Fibroblast of mammary gland (primary cell): Measurements from ENCODE around the gene EEF1AKMT1.

Experiments used
- DNase-seq: peaks from one replicate; pipeline ENCODE4 v3.0.0-alpha.2; 2010; ENCODE audit warnings: low read depth
- H3K4me3 ChIP-seq: 2 replicates; pipeline ENCODE4 v1.5.1; 2011; ENCODE audit warnings: low read depth, mild to moderate bottlenecking, low read length, moderate library complexity; ENCODE audit not compliant: control insufficient read depth
- CTCF ChIP-seq: conservative IDR thresholded peaks from 2 replicates; pipeline ENCODE4 v1.5.1; 2011; ENCODE audit warnings: low read depth, low read length, inconsistent platforms; ENCODE audit not compliant: control insufficient read depth, insufficient read depth

Gene EEF1AKMT1

GRCh38 chr13:20709369-20709768 is 64.4 kb downstream of the EEF1AKMT1 start:
- no peak for TF ChIP-seq CTCF
- no peak overlapping the region for H3K4me3 ChIP-seq
- DNase-seq: no peak

- DNase-seq: no peak
- H3K4me3 ChIP-seq: no peak overlapping the region
- TF ChIP-seq CTCF: no peak
These were observed 65.5 kb downstream of the EEF1AKMT1 start for GRCh38 chr13:20708216-20708615.

GRCh38 chr13:20706661-20707060 is 67.1 kb downstream of the EEF1AKMT1 start:
- no peak for DNase-seq
- TF ChIP-seq CTCF: no peak
- H3K4me3 ChIP-seq: no peak overlapping the region

- peak overlapping the region; percentile 9 for H3K4me3 ChIP-seq
- TF ChIP-seq CTCF: no peak
- DNase-seq: no peak
These were observed 69.2 kb downstream of the EEF1AKMT1 start for GRCh38 chr13:20704459-20705069.

GRCh38 chr13:20703780-20704458 is 69.8 kb downstream of the EEF1AKMT1 start:
- peak; percentile 65 for DNase-seq
- peak overlapping the region; percentile 10 for H3K4me3 ChIP-seq
- no peak for TF ChIP-seq CTCF

- peak within 1 kb of the TSS; percentile 53 for H3K4me3 ChIP-seq
- TF ChIP-seq CTCF: no peak
- DNase-seq: no peak
These were observed 70.6 kb downstream of the EEF1AKMT1 start, which contains the start of gene IL17D for GRCh38 chr13:20702915-20703779. IL17D (plus strand) TSS chr13:20703699; CDS start chr13:20704002, 303 bp downstream.
